Right ventricle myocardium superior (tissue), 1 donor: ENCODE data around the gene ADGRG1. TPM values are rescaled to one million over a fixed set of nuclear protein-coding genes. Genes with fewer than 3 reads are reported as not detected.

ENCODE experiments used
- ATAC-seq: fragments of 200-7000 bp; cut with Tn5 transposase; one replicate; pipeline ENCODE4 v1.9.1; 2020; ENCODE audit warnings: mild to moderate bottlenecking; ENCODE audit not compliant: poor library complexity
- DNase-seq: peaks from one replicate; pipeline ENCODE4 v3.0.0-alpha.2; 2020
- intact Hi-C: fragments of 100-400 bp; cut with DNase I; formaldehyde crosslinking; loops from one replicate; pipeline ENCODE4 v1.11.2; 2022
- total RNA-seq: library from RNA; stranded (reverse); fragmentation: NEBNext Ultra II Directional; extraction: Animal tissue kit (Norgen Biotek cat#: 25700); gene quantifications from one replicate; pipeline ENCODE4 v1.2.1, GENCODE V29; 2021
- donor health status: DM: no; HTN: yes; CAD: no; lungs with severe emphysema.

Gene ADGRG1
- total RNA-seq, 1 donor from 2014 or later, result 23.0 TPM

GRCh38 chr16:57629516-57630406, 1.3 kb downstream of the ADGRG1 start:
- intact Hi-C loops, result no loop called here
- ATAC-seq, result no peak
- DNase-seq, result no peak

GRCh38 chr16:57630407-57630797, 2.0 kb downstream of the ADGRG1 start:
- intact Hi-C loops, result no loop called here
- DNase-seq (no peak), ATAC-seq (no peak)

- DNase-seq (no peak), ATAC-seq (no peak)
- intact Hi-C loops, result no loop called here
Measured at GRCh38 chr16:57630931-57631845, 2.8 kb downstream of the ADGRG1 start.

GRCh38 chr16:57632568-57632967, 4.1 kb downstream of the ADGRG1 start:
- peak; percentile 54 for DNase-seq
- peak; percentile 5 for ATAC-seq
- intact Hi-C loops, result no loop called here

GRCh38 chr16:57633383-57634064, 5.1 kb downstream of the ADGRG1 start:
- no peak for DNase-seq
- intact Hi-C loops, result no loop called here
- no peak for ATAC-seq

GRCh38 chr16:57634171-57634570, 5.7 kb downstream of the ADGRG1 start:
- ATAC-seq (no peak), DNase-seq (no peak)
- intact Hi-C loops, result no loop called here

- ATAC-seq, result no peak
- intact Hi-C loops, result no loop called here
- DNase-seq, result no peak
Measured at GRCh38 chr16:57635266-57636097, 7.1 kb downstream of the ADGRG1 start.

GRCh38 chr16:57636184-57636583, 7.8 kb downstream of the ADGRG1 start:
- ATAC-seq (no peak), DNase-seq (no peak)
- intact Hi-C loops, result no loop called here

GRCh38 chr16:57637020-57637419, 8.6 kb downstream of the ADGRG1 start:
- DNase-seq (no peak), ATAC-seq (no peak)
- intact Hi-C loops, result no loop called here

- intact Hi-C loops, result no loop called here
- DNase-seq (peak; percentile 64), ATAC-seq (peak; percentile 30)
Measured at GRCh38 chr16:57637424-57637823, 9.0 kb downstream of the ADGRG1 start.

GRCh38 chr16:57637965-57638364, 9.5 kb downstream of the ADGRG1 start:
- intact Hi-C loops, result no loop called here
- ATAC-seq (no peak), DNase-seq (no peak)

- ATAC-seq (no peak), DNase-seq (no peak)
- intact Hi-C loops, result no loop called here
Measured at GRCh38 chr16:57638381-57638780, 10.0 kb downstream of the ADGRG1 start.

GRCh38 chr16:57639172-57639887, 10.9 kb downstream of the ADGRG1 start:
- no peak for DNase-seq

GRCh38 chr16:57640185-57640584, 11.8 kb downstream of the ADGRG1 start:
- no peak for ATAC-seq
- no peak for DNase-seq
- intact Hi-C loops, result no loop called here

More at GRCh38 chr16:57639172-57639887, 10.9 kb downstream of the ADGRG1 start:
- peak; percentile 50 for ATAC-seq
- intact Hi-C loops, result no loop called here

GRCh38 chr16:57640612-57641011, 12.2 kb downstream of the ADGRG1 start:
- no peak for DNase-seq
- peak; percentile 62 for ATAC-seq
- intact Hi-C loops, result no loop called here

- no peak for DNase-seq
- intact Hi-C loops, result no loop called here
- no peak for ATAC-seq
Measured at GRCh38 chr16:57642160-57643135, 14.0 kb downstream of the ADGRG1 start.
